HFF-Myc (cell line): ENCODE results near the gene ZNF497.

Source experiments
- DNase-seq: peaks from one replicate; pipeline ENCODE4 v3.0.0-alpha.2; 2011; ENCODE audit warnings: low read depth; ENCODE audit errors: extremely low read depth
- H3K4me3 ChIP-seq: replicated peaks from 2 replicates; pipeline ENCODE4 v1.5.1; 2011; ENCODE audit warnings: low read depth, mild to moderate bottlenecking, control low read depth, low read length
- CTCF ChIP-seq: IDR thresholded peaks from 2 replicates; pipeline ENCODE4 v1.5.1; 2012; ENCODE audit warnings: mild to moderate bottlenecking, low read depth, low read length, control low read depth; ENCODE audit errors: missing control alignments

Gene ZNF497

GRCh38 chr19:58401840-58402421, 39.4 kb upstream of the ZNF497 start:
- peak overlapping the region; percentile 69 for H3K4me3 ChIP-seq
- no peak for TF ChIP-seq CTCF
- no peak for DNase-seq

- DNase-seq = peak; percentile 98
- TF ChIP-seq CTCF = no peak
- peak overlapping the region; percentile 69 for H3K4me3 ChIP-seq
Observed at GRCh38 chr19:58400916-58401839, 38.6 kb upstream of the ZNF497 start.

DNA sequence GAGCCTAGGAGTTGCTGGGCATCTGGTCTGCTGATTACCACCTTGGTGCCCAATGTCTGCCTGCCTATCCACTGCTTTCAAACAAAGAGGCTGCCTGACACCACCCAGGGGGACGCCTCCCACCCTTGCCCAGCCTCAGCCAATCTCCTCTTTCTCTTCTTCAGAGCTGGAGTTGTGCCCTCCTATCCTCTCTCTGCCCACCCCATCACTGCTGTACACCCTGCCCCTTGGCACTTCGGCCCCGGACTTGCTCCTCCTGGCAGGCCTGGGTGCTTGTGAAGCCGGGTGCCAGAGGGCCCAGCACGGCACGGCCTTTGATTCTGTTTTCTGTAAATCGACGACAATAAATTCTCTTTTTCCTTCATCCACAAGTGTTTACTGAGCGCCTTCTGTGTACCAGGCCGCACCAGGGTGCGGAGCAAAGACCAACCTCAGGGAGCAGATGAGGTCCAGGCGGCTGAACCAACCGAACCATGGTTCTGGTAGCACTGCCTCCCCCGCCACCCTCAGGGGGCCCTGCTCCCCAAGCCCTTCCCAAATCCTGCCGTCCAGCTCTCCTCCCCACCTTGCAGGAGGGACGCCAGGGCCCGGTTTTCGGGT, 37.9 kb upstream of the ZNF497 start:
- no peak for DNase-seq
- no peak for TF ChIP-seq CTCF

GRCh38 chr19:58399903-58400302, 37.4 kb upstream of the ZNF497 start:
- no peak for TF ChIP-seq CTCF
- no peak for DNase-seq
- no peak overlapping the region for H3K4me3 ChIP-seq

More for the DNA sequence above, 37.9 kb upstream of the ZNF497 start:
- peak overlapping the region; percentile 69 for H3K4me3 ChIP-seq

DNA sequence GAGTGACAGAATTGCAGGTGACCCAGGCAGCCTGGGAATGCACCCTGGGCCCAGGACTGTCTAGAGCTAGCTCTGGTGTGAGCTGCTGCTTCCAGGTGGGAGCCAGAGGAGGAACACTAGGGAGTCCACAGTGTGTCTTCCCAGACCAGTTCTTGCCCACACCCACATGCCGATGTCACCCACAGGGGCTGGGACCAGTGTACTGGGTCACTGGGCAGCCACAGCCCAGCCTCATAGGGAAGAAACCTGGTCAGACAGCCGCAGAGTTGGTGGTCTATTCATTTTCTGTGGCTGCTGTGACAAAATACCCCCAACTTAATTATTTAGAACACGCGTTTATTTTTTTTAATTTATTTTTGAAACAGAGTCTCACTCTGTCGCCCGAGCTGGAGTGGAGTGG, 36.0 kb upstream of the ZNF497 start:
- no peak for DNase-seq
- H3K4me3 ChIP-seq = no peak overlapping the region
- no peak for TF ChIP-seq CTCF

- TF ChIP-seq CTCF = no peak
- no peak overlapping the region for H3K4me3 ChIP-seq
- DNase-seq = no peak
Observed at GRCh38 chr19:58398087-58398486, 35.5 kb upstream of the ZNF497 start.
